GM18498 (cell line): ENCODE data around the gene C2orf78.

Experiments
- ATAC-seq: cut with Tn5 transposase; IDR thresholded peaks from one replicate; pipeline ENCODE4 v1.9.1; 2021; ENCODE audit warnings: mild to moderate bottlenecking, moderate library complexity; ENCODE audit not compliant: unreplicated experiment

C2orf78 gene

DNA sequence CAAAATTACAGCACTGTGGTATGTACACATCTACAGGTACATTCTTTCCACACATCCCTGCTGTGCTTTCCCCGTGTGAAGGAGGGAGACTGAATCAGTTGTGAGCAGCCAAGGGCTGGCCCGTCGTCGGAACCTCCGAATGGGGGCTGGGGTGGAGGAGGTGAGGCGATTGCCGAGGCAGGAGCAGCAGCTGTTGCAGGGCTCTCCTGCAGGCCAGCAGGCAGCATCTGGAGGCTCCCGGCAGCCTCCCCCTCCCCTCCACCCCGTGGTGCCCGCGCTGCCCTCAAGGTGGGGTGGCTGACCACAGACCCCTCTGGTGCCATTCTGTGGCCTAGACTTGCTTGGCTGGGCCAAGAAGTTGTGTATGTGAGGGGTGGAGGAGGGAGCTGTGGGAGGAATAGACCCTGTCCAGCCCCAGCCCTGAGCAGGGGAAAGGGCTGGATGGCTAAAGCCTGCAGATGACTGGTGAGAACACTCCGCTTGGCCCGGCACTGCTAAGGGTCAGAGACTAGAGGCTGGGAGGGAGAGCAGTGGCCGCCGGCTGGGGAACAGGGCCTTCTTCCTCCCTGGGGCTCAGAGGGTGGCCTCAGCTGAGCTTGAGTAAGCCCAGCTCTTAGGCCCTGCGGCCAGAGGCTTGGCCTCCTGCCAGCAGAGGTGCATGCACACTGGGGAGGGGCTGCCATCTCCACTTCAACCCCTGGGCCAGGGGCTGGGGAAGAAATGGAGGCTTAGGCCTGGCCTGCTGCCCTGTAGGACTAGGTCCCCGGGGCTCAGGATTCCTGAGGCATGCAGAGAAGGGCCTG lies 52.4 kb downstream of the C2orf78 start:
- ATAC-seq: no peak

DNA sequence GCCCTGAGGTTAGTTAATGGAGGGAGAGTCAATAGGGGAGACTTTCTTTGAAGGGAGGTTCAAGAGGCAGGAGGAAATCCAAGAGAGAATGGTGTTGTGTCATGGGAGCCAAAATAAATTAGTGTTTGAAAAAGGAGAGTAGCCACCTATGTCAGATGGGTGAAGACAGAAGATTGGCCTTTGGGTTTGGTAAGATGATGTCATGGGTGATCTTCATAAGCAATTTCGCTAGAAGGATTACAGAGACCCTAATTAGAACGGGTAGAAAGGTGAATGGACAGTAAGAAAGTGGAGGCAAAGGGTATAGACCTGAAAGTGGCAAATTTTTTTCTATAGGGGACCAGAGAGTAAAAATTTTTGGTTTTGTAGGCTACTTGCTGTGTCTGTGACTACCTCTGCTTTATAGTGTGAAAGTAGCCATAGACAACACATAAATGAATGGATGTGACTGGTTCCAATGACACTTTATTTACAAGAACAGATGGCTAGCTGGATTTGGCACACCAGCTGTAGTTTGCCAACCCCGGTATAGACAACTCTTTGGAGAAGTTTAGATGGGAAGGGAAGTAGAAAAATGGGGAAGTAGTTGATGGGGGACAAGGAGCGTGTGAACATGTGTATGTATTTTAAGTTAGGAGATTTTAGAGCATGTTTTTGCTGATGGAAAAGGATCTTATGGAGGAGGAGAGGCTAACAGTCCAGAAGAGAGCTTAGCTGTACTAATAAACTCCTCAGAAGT lies 54.0 kb downstream of the C2orf78 start:
- no peak for ATAC-seq

DNA sequence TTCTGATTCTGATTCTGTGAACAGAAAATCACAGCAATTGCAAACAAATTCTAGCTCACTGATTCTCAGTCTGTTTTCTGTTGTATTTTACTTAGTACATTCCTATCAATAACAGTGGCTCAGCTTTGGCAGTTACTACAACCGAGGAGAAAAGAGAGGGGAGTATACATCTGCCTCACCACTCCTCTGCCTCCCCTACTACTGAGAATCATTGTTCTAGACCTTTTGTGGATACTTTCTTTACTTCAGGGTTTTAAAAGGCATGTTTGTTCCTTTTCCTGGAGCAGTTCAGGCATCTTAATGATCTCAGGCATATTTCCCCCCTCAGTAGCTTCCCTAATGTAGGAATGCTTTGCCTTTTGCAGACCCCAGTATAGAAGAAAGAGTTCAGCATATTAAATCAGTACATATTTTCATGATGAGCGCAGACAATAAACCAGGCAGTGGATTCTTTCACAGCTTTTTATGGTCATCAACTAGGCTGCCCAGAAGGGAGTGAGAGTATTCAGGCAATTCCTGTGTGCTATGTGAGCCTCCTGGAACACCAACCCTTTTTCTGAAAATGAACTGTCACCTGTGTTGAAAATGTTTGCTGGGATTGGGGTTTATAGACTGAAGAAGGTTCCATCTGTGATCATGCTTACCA lies 55.0 kb downstream of the C2orf78 start:
- no peak for ATAC-seq

DNA sequence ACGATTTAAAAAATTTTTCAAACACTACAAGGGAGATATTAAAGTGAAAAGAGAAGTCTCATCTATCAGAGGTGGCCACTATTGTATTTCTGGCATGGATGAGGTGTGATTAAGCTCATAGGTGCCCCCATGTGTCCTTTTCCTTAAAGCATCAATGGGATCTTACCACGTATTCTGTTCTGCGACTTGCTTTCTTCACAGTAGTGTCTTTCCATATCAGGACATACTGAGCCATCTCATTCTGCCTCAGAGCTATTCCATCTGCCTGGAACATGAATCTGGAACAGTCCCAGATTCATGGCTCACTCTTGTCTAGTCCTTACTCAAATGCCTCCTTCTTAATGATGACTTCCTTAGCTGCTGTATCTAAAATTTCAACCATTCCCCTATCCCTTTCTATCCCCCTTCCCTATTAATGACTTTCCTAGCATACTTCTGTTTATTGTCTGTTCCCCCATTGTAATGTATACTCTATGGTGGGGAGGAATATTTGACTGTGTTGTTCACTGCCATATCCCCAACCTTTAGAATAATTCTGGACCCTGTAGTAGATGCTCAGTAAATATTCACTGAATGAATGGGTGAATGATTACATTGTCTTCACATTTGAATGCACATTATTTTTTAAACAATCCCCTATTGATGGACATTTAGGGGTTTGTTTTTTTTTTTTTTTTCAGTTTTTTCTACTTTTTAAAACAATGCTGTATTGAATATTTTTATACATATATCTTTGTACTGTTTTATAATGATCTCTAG lies 55.8 kb downstream of the C2orf78 start:
- no peak for ATAC-seq

- no peak for ATAC-seq
Observed at GRCh38 chr2:73841912-73842738, 58.1 kb downstream of the C2orf78 start.

- ATAC-seq: no peak
Observed at GRCh38 chr2:73842739-73843019, 58.7 kb downstream of the C2orf78 start.

DNA sequence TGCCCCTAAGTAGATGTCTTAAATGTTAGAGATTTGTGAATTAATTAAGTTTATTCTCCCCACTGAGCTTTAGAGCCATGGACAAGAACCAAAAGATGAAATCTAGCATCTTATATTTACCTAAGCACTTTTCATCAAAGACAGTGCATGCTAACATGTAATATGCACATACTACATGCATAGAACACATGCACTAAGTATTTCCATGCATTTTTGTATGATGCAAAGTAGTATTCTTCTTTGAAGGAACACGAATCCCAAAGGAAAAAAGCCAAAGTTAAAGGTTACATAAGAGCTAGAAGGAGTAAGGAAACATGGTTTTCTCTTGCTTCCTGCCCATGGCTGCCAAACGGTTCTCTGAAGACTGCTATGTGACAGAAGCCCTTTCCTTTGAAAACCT lies 60.1 kb downstream of the C2orf78 start:
- no peak for ATAC-seq

DNA sequence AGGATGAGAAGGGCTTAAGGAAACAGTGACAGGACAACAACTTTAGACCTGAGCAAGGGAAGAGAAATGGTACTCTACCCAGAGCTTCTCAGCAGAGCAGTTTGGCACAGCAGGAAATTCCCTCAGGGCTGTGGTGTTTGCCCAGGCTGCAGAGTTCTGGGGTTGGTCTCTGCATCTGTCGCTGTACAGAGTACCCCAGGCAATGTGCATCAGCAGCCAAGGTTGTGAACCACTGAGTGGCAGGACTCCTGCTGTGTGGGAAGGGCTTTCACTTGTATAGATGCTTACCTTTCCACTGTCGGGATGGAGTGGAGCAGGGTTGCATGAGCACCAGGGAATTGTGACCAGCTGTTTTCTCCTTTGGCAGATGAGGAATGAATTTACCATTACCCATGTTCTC lies 66.0 kb downstream of the C2orf78 start:
- no peak for ATAC-seq

DNA sequence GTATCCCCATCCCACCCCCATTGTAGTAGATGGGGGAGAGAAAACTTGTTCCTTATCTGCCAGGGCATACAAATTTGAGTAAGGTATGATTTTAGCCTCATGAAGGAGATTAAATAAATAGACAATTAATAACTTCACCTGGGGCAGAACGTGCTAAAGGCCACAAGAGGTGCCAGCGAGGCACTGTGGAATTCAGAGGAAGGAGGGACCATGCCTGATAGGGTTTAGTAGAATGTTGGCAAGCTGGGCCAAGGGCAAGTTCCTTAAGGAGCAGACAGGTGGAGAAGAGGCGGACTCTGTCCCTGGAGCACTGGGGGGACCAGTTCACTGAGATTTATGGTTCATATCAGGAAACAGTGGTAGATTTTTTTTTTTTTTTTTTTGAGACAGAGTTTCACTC lies 67.3 kb downstream of the C2orf78 start:
- ATAC-seq: no peak

GRCh38 chr2:73852020-73852419 lies 68.0 kb downstream of the C2orf78 start:
- no peak for ATAC-seq

DNA sequence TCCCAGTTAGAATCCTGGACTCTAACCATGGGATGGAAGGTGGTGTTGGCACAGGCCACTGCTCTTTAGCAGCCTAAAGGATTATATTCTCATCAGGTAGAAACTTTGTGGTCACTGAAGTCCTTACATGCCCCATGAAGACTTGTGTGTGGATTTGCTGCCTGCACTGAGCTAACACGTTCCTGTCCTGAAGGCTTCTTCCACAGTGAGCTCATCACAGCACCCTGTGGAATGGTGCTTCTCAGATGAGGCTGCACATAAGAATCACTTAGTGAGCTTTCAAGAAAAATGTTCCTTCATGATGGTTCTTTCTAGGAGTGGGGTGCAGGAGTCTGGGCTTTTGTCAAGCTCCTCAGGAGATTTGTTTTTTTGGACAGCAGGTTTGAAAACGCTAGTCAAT lies 71.5 kb downstream of the C2orf78 start:
- no peak for ATAC-seq

GRCh38 chr2:73856214-73856613 lies 72.2 kb downstream of the C2orf78 start:
- ATAC-seq: no peak

DNA sequence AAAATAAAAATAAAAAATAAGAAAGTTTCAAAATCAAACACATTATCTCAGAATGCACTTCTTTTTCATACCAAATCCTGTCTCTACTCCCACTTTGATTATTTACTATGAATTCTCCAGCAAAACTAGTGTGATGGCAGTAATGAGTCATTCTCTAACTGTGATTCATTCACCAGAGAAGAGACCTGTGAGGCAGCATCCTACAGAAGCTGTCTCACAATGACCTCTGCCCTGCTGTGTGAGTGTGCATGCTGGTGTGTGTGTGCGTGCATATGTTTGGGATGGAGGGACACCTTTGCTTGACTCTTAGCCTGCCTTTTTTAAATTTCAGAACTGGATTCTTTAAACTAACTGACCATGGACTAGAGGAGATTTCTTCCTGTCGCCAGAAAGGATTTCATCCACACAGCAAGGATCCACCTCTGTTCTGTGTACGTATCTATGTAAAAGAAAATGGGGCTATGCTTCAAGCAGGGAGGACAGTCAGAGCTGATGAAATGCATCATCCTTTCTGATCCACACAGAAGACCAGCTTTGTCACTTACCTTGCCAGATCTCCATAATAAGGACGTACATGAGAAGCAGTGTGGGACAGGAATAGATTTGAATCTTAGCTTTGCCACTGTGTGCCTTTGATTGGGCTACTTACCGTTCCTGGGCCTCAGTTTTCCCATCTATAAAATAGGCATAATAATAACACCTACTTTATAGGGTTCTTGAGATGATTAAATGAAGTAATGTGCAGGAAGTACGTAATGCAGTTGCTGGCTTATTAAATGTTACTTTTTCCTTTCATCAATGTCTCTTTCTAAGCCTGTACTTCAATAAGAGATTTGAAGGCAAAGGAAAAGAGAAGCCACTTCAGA lies 76.0 kb downstream of the C2orf78 start:
- ATAC-seq: no peak

DNA sequence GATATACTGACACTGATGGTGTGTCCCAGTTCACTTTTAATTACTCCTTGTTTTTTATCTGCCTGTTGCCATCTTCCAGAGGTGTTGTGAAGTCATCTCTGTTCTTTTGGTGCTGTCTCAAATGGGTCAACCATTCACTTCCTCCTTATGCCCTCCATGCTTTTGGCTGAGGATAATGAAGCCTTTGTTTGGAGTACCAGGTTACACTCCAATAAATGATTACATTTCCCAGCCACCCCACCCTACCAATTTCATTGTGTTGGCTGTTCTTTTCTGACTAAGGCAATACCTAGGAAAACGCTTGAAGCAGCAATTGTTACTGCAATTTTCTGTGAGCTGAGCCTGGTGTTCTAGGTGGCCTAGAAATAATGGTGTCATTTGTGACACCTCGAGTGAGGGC lies 79.0 kb downstream of the C2orf78 start:
- ATAC-seq: no peak
